Measurements from ENCODE around the gene SPEF1.

DNA sequence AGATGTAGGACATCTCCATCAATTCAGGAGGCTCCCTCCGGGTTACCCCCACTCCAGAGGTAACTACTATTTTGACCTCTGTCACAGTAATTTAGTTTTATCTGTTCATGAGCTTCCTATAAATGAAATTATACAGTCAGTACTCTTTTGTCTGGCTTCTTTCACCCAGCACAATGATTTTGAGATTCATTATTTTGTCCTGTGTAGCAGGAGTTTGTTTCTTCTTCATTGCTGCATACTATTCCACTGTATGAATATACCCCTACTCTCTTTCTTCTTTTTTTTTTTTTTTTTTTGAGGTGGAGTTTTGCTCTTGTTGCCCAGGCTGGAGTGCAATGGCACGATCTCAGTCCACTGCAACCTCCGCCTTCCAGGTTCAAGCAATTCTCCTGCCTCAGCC is 27.3 kb upstream of the SPEF1 start:
- TF ChIP-seq POLR2A (IDR thresholded peaks at IDR 0.05), result no peak
- TF ChIP-seq POLR2AphosphoS5 (IDR thresholded peaks at IDR 0.05), result no peak
- no peak for TF ChIP-seq EP300 (IDR thresholded peaks at IDR 0.05)
- TF ChIP-seq, protein P1, sequence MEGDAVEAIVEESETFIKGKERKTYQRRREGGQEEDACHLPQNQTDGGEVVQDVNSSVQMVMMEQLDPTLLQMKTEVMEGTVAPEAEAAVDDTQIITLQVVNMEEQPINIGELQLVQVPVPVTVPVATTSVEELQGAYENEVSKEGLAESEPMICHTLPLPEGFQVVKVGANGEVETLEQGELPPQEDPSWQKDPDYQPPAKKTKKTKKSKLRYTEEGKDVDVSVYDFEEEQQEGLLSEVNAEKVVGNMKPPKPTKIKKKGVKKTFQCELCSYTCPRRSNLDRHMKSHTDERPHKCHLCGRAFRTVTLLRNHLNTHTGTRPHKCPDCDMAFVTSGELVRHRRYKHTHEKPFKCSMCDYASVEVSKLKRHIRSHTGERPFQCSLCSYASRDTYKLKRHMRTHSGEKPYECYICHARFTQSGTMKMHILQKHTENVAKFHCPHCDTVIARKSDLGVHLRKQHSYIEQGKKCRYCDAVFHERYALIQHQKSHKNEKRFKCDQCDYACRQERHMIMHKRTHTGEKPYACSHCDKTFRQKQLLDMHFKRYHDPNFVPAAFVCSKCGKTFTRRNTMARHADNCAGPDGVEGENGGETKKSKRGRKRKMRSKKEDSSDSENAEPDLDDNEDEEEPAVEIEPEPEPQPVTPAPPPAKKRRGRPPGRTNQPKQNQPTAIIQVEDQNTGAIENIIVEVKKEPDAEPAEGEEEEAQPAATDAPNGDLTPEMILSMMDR (IDR thresholded peaks at IDR 0.05), result no peak

Data from suprapubic skin (tissue), 4 donors.